ENCODE measurements around the gene LYSMD4.

Gene LYSMD4

GRCh38 chr15:99717161-99718009 lies 15.9 kb downstream of the LYSMD4 start:
- Histone ChIP-seq H3K27ac (no peak overlapping the region), H3K36me3 (replicated peaks) (no peaks in the 10 kb centered on the region), H3K27me3 (replicated peaks) (no peaks in the 10 kb centered on the region), H3K4me3 (ENCODE audit: low read depth, low read length) (no peak overlapping the region)
- TF ChIP-seq CTCF (IDR thresholded peaks at IDR 0.05; ENCODE audit: low read depth, low read length, missing control alignments) = no peak
- in situ Hi-C loops (cut with HindIII; ENCODE audit: low pct_ligation_motif_present, low sequenced_read_pairs) = loop anchor here (25.0 kb wide), 1 partner anchor 430 kb away; no protein-coding TSS in a partner anchor
- no peak for DNase-seq

- no peak for TF ChIP-seq CTCF (IDR thresholded peaks at IDR 0.05; ENCODE audit: low read depth, low read length, missing control alignments)
- Histone ChIP-seq H3K4me3 (ENCODE audit: low read depth, low read length) (no peak overlapping the region), H3K36me3 (replicated peaks) (no peaks in the 10 kb centered on the region), H3K27ac (no peak overlapping the region), H3K27me3 (replicated peaks) (no peaks in the 10 kb centered on the region)
- in situ Hi-C loops (cut with HindIII; ENCODE audit: low pct_ligation_motif_present, low sequenced_read_pairs) = loop anchor here (25.0 kb wide), 1 partner anchor 429 kb away; no protein-coding TSS in a partner anchor
- DNase-seq = no peak
Observed at GRCh38 chr15:99716540-99717095, 16.6 kb downstream of the LYSMD4 start.

GRCh38 chr15:99712415-99712814 lies 20.8 kb downstream of the LYSMD4 start:
- H3K36me3 ChIP-seq (replicated peaks) = no peaks in the 10 kb centered on the region
- no peak for DNase-seq

GRCh38 chr15:99711625-99712024 lies 21.6 kb downstream of the LYSMD4 start:
- DNase-seq = no peak
- no peak overlapping the region for H3K27ac ChIP-seq
- in situ Hi-C loops (cut with HindIII; ENCODE audit: low pct_ligation_motif_present, low sequenced_read_pairs) = loop anchor here (25.0 kb wide), 1 partner anchor 424 kb away; no protein-coding TSS in a partner anchor
- no peak overlapping the region for H3K4me3 ChIP-seq (ENCODE audit: low read depth, low read length)
- no peaks in the 10 kb centered on the region for H3K36me3 ChIP-seq (replicated peaks)
- no peaks in the 10 kb centered on the region for H3K27me3 ChIP-seq (replicated peaks)
- no peak for TF ChIP-seq CTCF (IDR thresholded peaks at IDR 0.05; ENCODE audit: low read depth, low read length, missing control alignments)

More at GRCh38 chr15:99712415-99712814, 20.8 kb downstream of the LYSMD4 start:
- TF ChIP-seq CTCF (IDR thresholded peaks at IDR 0.05; ENCODE audit: low read depth, low read length, missing control alignments) = no peak
- H3K27ac ChIP-seq = no peak overlapping the region
- no peaks in the 10 kb centered on the region for H3K27me3 ChIP-seq (replicated peaks)
- in situ Hi-C loops (cut with HindIII; ENCODE audit: low pct_ligation_motif_present, low sequenced_read_pairs) = loop anchor here (25.0 kb wide), 1 partner anchor 425 kb away; no protein-coding TSS in a partner anchor
- no peak overlapping the region for H3K4me3 ChIP-seq (ENCODE audit: low read depth, low read length)

GRCh38 chr15:99709243-99709986 lies 23.8 kb downstream of the LYSMD4 start:
- H3K27me3 ChIP-seq (replicated peaks) = no peaks in the 10 kb centered on the region
- H3K4me3 ChIP-seq (ENCODE audit: low read depth, low read length) = no peak overlapping the region
- no peaks in the 10 kb centered on the region for H3K36me3 ChIP-seq (replicated peaks)
- in situ Hi-C loops (cut with HindIII; ENCODE audit: low pct_ligation_motif_present, low sequenced_read_pairs) = loop anchor here (25.0 kb wide), 1 partner anchor 422 kb away; no protein-coding TSS in a partner anchor
- TF ChIP-seq CTCF (IDR thresholded peaks at IDR 0.05; ENCODE audit: low read depth, low read length, missing control alignments) = no peak
- no peak overlapping the region for H3K27ac ChIP-seq
- DNase-seq = no peak
